GM21825 (cell line): ENCODE measurements around the gene INTU.
"Not testable (repeated sequence)": the region's sequence is repeated elsewhere in the genome, so short reads cannot be mapped to it uniquely, and the experiment has no call there.

Source experiments
- ATAC-seq: cut with Tn5 transposase; IDR thresholded peaks from one replicate; pipeline ENCODE4 v1.9.1; 2021; ENCODE audit warnings: mild to moderate bottlenecking, moderate library complexity; ENCODE audit not compliant: unreplicated experiment

Gene INTU

GRCh38 chr4:127642169-127642568 is 9.4 kb downstream of the INTU start:
- no peak for ATAC-seq

DNA sequence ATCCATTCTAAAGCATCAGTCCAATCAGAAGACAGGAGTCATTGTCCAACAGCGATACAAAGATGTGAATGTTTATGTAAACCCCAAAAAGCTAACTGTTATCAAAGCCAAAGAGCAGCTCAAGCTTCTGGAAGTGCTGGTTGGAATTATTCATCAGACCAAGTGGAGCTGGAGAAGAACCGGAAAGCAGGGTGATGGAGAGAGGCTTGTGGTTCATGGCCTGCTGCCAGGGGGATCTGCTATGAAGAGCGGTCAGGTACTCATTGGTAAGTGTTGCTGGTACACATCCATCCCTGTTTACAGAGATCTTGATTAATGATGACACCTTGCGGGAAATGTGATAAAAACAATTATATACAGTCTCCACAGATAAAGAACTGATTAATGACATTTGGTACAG is 11.0 kb downstream of the INTU start:
- no peak for ATAC-seq

- no peak for ATAC-seq
These were observed 15.3 kb downstream of the INTU start for GRCh38 chr4:127648061-127648460.

DNA sequence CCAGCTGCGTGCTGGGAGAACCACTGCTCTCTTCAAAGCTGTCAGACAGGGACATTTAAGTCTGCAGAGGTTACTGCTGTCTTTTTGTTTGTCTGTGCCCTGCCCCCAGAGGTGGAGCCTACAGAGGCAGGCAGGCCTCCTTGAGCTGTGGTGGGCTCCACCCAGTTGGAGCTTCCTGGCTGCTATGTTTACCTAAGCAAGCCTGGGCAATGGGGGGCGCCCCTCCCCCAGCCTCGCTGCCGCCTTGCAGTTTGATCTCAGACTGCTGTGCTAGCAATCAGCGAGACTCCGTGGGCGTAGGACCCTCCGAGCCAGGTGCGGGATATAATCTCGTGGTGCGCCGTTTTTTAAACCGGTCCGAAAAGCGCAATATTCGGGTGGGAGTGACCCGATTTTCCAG is 22.8 kb downstream of the INTU start:
- not testable (repeated sequence) for ATAC-seq

DNA sequence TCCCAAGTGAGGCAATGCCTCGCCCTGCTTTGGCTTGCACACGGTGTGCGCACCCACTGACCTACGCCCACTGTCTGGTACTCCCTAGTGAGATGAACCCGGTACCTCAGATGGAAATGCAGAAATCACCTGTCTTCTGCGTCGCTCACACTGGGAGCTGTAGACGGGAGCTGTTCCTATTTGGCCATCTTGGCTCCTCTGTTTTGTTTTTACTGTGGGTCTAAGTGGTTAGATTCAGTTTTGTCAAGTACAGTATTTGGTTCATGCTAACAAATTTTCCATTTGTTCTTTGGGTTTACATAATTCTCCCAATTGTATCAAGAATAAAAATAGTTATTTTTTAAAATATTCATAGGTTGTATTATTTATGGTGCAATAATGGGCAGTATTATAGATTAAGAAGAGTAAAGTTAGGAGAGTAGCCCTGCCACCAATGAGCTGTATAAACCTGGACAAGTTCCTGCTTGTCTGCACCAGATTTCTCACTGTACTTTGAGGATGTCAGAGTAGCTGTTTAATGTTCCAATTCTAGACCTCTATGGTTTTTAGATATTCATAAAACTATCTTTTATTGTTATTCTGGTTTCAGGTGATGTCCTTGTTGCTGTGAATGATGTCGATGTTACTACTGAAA is 23.4 kb downstream of the INTU start:
- ATAC-seq, result no peak

DNA sequence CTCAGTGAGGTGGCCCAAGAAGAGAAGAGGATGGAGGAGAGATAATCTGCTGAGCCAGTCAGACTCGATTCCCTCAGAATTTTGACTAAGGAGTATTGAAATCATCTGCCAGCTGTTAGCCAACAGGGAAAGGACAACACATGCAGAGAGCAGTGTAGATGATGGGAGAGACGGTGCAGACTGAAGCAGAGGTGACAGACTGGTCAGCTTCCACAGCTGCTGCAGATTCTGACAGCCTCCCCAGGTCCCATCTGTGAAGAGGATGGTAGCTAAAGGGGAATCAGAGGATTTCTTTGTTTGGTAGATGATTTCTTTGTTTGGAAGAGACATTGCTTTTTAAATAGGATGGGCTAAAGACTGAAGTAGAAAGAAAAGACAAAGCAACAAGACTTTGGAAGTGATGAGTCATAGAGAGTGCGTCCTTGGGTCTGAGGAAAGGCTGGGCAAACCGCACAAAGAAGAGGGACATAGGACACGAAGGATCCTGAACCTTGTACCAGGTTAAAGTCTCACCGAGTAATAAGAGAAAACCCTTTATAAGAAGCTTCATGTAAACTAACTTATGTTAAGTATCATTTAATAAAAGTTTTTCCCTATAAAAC is 27.6 kb downstream of the INTU start:
- ATAC-seq, result no peak

- no peak for ATAC-seq
These were observed 34.4 kb downstream of the INTU start for GRCh38 chr4:127667116-127667515.

DNA sequence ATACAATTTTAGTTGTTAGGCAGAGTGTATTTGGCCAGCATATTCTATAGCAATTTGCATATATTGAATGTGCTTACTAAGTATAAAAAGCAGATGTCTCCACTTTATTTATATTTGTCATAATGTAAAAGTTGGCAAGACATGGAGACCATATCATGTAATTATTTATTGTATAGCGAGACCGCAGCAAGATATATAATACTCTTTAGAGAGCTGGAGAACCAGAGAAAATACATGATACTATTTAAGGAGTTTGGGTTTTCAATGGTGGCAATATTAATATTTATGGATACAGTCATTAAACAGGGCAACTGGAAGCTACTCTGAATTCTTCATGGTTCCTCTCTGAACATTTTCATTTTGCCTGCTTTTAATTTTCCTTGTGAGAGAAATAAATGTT is 35.0 kb downstream of the INTU start:
- no peak for ATAC-seq

DNA sequence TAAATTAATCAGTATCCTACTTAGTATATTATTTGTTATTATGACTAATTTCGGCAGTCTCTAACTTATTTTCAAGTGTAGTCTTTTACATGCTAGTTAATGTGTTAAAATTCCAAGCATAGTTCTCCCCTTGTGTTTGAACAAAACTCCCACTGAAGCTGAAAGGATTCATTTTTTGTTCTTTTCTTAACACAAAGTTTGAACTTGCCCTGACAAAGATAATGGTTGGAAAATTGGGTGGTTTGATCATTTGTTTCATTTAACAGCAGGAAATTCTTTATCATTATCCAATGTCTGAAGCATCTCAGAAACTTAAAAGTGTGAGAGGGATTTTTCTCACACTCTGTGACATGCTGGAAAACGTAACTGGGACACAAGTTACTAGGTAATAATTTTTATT is 36.0 kb downstream of the INTU start:
- ATAC-seq, result no peak

DNA sequence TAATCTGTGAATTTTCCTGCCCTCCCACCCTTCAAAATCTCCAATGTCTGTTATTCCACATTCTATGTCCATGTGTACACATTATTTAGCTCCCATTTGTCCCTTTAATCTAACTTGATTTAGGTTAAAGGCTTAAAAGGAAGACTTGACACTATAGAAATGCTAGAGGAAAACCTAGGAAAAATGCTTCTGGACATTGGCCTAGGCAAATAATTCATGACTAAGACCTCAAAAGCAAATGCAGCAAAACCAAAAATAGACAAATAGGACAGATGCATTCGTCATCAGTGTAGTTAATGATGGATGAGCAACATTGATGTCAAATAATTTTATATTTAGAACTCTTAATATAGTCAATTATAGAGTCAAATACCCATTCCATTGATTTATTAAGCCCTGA is 36.9 kb downstream of the INTU start:
- ATAC-seq, result no peak

- no peak for ATAC-seq
These were observed 39.4 kb downstream of the INTU start for GRCh38 chr4:127672111-127672510.

GRCh38 chr4:127685292-127685691 is 52.5 kb downstream of the INTU start:
- ATAC-seq, result no peak

GRCh38 chr4:127686658-127687057 is 53.9 kb downstream of the INTU start:
- no peak for ATAC-seq

GRCh38 chr4:127687580-127687979 is 54.8 kb downstream of the INTU start:
- no peak for ATAC-seq

DNA sequence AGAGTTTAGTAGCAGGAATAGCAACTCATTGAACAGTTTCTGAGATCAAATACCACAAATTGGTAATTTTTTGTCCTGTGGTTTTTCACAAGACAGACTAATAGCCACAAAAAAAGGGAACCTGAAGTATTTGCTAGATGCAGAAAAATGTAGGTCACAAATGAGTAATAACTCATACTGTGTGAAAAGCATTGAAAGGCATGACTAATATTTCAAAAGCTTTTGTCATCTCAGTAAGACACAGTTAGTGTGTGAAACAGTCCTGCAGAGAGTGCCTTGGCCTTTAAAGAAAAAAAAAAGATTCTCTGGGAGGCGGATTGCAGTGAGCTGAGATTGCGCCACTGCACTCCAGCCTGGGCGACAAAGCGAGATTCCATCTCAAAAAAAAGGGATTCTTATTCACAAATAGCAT is 66.0 kb downstream of the INTU start:
- peak; percentile 100 for ATAC-seq

DNA sequence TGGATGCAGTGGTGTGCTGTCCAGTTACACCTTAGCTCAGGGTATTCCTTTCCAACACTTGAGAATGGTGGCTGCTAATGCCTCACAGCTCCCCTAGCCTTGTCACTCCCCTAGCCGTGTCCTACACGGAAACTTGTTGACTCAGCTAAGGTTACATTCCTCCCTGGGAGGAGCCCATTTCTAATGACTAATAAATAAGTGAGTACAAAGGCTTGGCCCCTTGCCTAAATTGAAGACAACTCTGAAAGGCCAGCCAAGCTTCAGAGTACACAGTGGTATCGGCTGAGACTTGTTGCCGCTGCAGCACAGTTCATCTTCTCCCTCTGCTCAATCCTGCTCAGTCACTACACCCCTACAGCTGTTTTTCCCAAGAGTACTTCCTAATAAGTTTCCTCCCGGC is 76.2 kb downstream of the INTU start:
- ATAC-seq, result no peak

- no peak for ATAC-seq
These were observed 76.7 kb downstream of the INTU start for GRCh38 chr4:127709456-127709855.

GRCh38 chr4:127730142-127730913 is 97.6 kb downstream of the INTU start, which contains the start of gene SLC25A31:
TSS of gene SLC25A31 (plus strand) at chr4:127730400. CDS start at chr4:127730546, 146 bp downstream.
- ATAC-seq, result no peak

DNA sequence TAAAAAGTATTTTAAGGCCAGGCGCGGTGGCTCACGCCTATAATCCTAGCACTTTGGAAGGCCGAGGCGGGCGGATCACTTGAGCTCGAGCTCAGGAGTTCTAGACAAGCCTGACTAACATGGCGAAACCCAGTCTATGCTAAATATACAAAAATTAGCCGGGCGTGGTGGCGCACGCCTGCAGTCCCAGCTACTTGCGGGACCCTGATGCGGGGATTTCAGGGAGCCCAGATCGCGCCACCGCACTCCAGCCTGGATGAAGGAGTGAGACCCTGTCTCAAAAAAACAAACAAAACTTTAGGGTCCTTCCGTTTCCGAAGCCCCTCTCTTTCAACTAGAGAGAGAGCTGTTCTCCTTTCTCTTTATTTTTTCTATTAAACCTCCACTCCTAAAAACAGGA is 98.6 kb downstream of the INTU start:
- ATAC-seq, result no peak

DNA sequence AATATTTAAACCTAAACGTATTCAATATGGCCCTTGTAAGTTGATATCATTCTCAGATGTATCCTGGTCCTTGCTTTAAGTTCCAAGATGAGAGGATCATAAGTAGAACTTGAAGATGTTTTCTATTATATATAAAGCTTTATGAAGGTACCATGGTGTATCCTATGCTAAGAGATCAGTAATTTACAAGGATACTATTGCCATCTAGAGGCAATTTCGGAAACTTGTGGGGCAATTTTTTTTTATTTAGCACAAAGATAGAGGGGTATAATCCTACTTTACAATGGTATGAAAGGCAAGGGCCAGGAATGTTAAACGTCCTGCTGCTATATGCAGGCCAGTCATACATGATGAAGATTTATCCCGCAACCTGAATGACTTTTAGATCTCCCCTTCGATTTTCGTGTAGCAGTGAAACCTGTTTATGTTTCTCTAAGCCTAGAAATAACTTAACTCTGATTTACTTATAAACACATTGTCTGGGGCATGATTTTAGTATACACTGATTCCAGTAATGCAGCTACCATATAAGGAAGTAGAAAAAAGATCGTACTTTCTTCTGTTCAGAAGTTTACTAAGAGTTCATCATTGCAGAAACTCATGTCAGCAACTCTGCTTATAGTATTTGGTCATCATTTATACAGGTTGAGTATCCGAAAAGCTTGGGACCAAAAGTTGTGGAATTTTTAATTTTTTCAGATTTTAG is 100.0 kb downstream of the INTU start:
- ATAC-seq, result peak; percentile 72

- no peak for ATAC-seq
These were observed 102.2 kb downstream of the INTU start for GRCh38 chr4:127734976-127735375.

- ATAC-seq, result no peak
These were observed 104.5 kb downstream of the INTU start for GRCh38 chr4:127737295-127737694.
